HG03139 (cell line): ENCODE results near the gene ATRIP.

Experiments used
- ATAC-seq: cut with Tn5 transposase; IDR thresholded peaks from one replicate; pipeline ENCODE4 v1.9.1; 2021; ENCODE audit not compliant: unreplicated experiment

The ATRIP gene

DNA sequence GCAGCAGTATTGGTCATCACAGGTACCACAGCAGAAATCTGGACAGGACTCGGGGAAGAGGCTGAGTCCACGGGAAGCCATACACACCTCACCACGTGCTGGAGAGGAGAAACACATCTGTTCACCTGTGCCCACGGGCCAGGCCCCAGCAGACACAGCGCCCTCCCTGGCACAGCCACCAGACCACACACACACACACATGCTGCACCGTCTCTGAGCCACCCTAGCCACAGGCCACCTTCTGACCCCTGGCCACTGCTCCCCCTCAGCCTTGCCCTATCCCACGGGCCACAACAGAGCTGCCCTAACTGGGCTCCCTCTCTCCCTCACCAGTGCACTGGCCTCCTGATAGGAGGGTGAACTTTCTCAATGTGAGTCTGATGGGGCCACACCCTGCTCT lies 54.7 kb downstream of the ATRIP start:
- ATAC-seq = no peak

DNA sequence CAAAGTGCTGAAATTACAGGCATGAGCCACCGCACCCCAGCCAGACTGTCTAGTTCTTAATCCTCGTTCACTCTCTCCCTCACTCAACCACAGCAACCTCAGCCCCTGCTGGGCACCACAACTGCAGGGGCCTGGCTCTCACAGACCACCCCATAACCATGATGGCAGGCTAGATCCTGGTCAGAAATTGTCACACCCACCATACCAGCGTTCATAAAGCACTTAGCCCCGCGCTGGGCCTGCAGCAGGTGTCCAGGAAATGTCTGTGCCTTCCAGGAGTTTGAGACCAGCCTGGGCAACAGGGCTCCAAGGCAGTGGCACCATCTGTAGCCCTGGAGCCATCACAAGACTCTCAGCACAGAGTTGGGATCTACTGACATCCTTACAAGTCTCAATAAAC lies 55.6 kb downstream of the ATRIP start:
- ATAC-seq = no peak

DNA sequence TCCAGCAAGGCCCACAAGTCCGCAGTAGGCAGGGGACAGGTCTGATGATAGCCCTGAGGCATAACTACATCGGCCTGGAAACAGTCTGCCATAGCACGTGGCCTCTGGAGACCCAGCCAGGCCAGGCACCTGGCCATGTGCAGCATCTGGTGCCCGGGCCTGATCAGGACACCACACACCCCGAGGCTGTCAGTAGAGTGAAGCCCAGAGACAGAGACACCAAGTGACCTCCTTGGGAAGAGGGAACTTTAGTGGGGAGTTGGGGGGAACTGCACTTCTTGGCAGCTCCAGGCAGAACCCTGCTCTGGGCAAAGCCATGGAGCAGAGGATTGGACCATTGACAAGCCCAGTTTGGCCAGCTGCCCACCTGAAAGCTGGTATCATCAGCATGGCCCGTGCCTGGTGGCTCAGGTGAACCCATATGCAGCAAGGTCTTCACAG lies 56.2 kb downstream of the ATRIP start:
- ATAC-seq = no peak

DNA sequence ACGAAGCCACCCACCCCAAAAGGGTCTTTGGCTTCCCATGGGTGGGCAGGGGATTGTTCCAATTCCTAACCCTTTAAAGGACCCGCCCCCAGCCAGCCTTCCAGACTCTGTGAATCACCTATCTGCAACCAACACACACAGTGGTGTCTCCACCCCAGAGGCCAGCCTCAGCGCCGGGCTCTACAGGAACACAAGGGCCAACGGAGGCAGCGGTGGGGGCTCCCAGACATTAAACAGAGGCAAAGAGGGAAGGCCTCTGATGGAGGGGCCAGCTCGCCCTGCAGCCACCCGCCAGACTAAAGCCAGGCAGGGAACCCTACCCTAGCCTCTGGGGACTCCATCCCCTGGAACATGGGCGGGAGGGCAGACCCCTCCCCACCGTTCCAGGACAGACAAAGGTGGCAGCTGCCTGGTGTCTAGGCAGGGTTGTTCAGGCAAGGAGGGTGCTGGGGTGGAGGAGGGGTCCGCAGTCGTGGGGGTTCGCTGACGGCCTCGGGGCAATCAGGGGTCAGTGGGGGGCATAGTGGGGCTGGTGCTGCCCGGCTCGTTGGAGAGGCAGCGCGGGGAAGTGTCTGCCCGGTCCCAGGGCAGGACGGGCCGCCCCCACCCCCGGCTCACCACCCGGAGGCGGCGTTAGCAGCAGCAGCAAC lies 57.0 kb downstream of the ATRIP start:
- no peak for ATAC-seq

DNA sequence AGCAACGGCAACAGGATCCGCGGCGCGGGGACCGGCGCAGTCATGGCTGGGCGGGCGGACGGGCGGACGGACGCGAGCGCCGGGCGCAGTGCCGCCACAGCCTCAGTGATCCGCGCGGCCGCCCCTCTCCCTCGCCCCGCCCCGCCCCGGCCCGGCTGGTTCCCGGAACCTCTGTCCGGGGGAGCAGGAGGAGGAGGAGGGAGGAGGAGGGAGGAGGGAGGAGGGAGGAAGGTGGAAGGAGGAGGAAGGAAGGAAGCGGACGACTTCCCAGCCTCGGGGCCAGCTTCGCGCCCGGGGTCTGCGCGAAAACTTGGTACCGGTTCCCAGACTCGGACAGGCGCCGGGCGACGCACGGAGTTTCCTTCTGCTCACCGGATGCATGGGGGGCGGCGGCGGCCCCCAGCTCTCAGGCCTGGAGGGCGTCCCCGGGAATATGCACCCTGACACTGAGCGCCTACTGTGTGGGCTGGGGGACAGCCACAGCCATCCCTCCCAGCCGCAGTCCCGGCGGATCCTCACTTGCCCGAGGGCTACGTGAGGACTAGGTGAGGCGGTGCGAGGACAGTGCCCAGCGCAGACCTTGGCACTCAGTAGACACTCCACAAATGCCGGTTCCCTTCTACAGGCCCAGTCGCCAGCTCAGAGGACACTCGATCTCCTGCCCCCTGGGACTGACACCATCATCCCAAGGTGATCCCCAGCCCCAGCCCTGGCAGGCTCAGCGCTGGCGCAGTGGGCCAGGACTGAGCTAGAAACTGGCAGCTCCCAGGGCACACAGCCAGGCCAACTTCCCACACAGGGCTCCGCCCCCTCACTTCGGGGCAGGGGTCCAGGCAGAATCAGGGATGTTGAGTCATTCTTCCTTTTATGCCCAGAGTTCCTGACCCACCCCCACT lies 57.8 kb downstream of the ATRIP start, which contains the start of gene SHISA5:
Gene SHISA5 (minus strand): TSS at position 124 of the 896 bp plus-strand sequence. CDS start 80 bp downstream, at position 44.
- ATAC-seq = peak; percentile 52

DNA sequence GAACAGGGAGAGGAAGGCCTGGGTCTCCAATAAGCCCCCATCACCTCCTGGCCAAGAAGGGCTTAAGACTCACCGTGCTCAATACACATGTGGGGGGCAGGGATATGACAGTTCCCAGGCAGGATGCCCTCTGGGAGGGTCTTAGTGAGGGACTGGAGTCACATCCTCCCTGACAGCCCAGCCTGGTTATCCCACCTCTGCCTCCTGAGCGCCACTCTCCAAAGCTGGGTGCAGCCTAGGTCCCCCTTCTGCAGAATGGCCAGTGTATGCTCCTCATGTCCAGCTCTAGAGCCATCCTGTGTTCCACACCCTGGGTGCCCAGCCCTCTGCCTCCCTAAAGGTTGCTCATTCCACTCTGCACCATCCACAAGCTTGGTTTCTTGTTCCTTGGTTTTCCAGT lies 58.6 kb downstream of the ATRIP start:
- ATAC-seq = no peak

DNA sequence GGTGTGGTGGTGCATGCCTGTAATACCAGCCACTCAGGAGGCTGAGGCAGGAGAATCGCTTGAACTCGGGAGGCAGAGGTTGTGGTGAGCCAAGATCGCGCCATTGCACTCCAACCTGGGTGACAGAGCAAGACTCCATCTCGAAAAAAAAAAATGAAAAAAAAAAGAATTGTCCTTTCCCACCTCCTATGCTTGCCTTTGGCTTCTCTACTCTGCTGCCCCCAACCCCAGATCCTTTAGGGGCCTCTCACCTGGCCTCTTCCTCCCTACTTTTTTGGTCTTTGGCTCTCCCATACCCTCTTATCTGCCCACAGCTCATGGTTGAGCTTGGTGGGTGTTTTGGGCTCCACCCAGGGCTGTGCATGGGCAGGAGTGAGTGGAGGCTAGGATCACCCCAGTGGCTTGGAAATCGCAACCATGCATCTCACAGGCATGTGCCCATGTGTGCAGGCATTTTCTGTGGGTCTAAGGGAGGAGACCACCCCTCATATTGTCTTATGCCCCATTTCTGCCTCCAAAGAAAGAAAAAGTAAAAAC lies 59.5 kb downstream of the ATRIP start:
- no peak for ATAC-seq

DNA sequence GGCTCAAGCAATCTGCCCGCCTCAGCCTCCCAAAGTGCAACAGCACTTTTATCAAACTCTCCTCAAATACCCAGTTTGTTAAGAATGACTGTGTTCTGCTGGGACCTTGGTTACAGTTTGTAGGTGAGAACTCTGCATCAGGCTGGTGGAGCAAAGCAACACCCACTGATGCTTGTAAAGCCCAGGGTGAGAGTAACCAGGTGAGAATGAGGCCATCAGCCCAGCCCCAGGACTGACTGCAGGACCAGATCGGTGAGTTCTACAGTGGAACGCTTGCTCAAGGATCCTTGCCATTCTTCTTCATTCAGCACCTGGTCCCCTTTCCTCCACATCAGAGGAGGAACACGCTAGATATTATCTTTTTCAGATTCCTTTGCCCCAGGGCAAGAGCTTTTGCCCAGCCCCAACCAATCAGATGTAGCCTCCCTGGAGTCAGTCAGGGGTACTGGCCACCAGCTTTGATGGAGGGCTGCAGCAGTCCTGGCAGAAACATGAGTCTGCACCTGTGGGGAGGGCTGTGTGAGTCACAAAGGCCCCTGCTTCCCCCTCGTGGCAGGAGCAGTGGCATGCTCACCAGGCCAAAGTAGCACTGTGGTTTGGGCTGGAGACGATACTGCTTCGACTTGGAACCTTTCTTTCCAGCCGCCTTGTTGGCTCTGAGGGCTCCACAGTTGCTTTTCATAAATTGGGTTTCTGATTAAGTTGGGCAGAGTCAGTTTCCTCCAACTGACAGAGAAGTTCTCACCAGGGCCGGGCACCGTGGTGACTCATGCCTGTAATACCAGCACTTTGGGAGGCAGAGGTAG lies 60.9 kb downstream of the ATRIP start:
- peak; percentile 54 for ATAC-seq

DNA sequence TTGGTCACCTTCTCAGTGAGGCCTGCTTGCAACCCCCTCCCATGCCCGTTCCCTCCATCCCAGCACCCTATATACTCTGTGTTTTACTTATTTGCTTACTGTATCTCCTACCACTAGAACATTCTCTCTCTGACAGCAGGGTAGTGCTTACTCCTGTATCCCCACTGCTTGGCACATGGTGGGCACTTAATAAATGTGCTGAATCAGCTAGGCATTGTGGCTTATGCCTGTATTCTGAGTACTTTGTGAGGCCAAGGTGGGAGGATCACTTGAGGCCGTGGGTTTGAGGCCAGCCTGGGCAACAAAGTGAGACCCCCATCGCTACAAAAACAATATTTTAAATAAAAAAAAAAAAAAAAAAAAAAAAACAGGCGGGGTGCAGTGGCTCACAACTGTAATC lies 65.0 kb downstream of the ATRIP start:
- ATAC-seq = no peak

DNA sequence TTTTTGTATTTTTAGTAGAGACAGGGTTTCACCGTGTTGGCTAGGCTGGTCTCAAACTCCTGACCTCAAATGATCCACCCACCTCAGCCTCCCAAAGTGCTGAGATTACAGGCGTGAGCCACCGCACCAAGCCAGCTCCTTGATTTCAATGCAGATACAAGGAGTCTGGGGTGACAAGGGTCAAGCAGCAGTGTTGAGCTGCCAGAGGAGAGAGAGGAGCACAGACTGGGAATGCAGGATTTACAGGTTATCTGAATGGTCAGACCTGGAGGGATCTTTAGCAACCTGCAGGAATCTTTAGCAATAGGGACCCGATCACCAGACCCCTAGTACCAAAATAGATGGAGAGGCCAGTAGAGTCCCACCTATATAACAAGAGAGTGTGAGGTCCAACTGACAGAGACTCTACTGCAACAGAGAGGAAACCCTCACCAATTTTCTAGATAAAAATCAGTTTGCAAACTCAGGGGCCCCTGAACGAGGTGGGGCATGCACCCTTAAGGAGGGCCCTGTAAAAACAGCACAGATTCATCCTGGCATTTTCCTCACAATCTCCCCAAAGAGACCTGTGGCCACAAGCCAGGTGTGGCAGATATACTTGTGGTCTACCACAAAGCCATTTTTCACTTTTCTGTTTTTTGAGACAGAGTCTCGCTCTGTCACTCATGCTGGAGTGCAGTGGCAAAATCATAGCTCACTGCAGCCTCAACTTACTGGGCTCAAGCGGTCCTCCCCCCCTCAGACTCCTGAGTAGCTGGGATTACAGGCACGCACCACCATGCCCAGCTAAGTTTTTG lies 68.1 kb downstream of the ATRIP start:
- ATAC-seq = no peak
